Inferior parietal cortex (tissue), 1 donor: Measurements from ENCODE around the gene C1S.

Experiments used
- DNase-seq: peaks from one replicate; pipeline ENCODE4 v3.0.0-alpha.2; 2016; ENCODE audit errors: extremely low spot score

Gene C1S

GRCh38 chr12:7075939-7076338 is 15.4 kb downstream of the C1S start:
- no peak for DNase-seq

- DNase-seq = no peak
Observed at GRCh38 chr12:7076493-7076892, 16.0 kb downstream of the C1S start.

GRCh38 chr12:7078163-7078562 is 17.6 kb downstream of the C1S start:
- no peak for DNase-seq

- DNase-seq = no peak
Observed at GRCh38 chr12:7079826-7080125, 19.3 kb downstream of the C1S start.

- no peak for DNase-seq
Observed at GRCh38 chr12:7081037-7081436, 20.5 kb downstream of the C1S start.

- DNase-seq = no peak
Observed at GRCh38 chr12:7083125-7083524, 22.6 kb downstream of the C1S start.

- DNase-seq = no peak
Observed at GRCh38 chr12:7089196-7089871, 28.8 kb downstream of the C1S start.

GRCh38 chr12:7090222-7090998 is 29.9 kb downstream of the C1S start:
- DNase-seq = no peak

GRCh38 chr12:7091171-7091570 is 30.7 kb downstream of the C1S start:
- DNase-seq = no peak

GRCh38 chr12:7091660-7092228 is 31.2 kb downstream of the C1S start:
- no peak for DNase-seq

- DNase-seq = peak; percentile 78
Observed at GRCh38 chr12:7092229-7092985, 31.9 kb downstream of the C1S start, which contains the start of gene C1R. TSS of gene C1R (minus strand) at chr12:7092445. CDS start at chr12:7092388, 57 bp downstream.

GRCh38 chr12:7092986-7093460 is 32.5 kb downstream of the C1S start:
- DNase-seq = no peak

- DNase-seq = no peak
Observed at GRCh38 chr12:7093486-7093885, 33.0 kb downstream of the C1S start.

GRCh38 chr12:7093892-7094291 is 33.4 kb downstream of the C1S start:
- DNase-seq = no peak

- DNase-seq = no peak
Observed at GRCh38 chr12:7096006-7096932, 35.8 kb downstream of the C1S start.

- no peak for DNase-seq
Observed at GRCh38 chr12:7096979-7097378, 36.5 kb downstream of the C1S start.

- DNase-seq = no peak
Observed at GRCh38 chr12:7099290-7099996, 38.9 kb downstream of the C1S start.

- no peak for DNase-seq
Observed at GRCh38 chr12:7100239-7100638, 39.7 kb downstream of the C1S start.

- no peak for DNase-seq
Observed at GRCh38 chr12:7101047-7101693, 40.7 kb downstream of the C1S start.

GRCh38 chr12:7101694-7102131 is 41.2 kb downstream of the C1S start:
- no peak for DNase-seq
